Measurements from ENCODE around the gene ZRANB1.

DNA sequence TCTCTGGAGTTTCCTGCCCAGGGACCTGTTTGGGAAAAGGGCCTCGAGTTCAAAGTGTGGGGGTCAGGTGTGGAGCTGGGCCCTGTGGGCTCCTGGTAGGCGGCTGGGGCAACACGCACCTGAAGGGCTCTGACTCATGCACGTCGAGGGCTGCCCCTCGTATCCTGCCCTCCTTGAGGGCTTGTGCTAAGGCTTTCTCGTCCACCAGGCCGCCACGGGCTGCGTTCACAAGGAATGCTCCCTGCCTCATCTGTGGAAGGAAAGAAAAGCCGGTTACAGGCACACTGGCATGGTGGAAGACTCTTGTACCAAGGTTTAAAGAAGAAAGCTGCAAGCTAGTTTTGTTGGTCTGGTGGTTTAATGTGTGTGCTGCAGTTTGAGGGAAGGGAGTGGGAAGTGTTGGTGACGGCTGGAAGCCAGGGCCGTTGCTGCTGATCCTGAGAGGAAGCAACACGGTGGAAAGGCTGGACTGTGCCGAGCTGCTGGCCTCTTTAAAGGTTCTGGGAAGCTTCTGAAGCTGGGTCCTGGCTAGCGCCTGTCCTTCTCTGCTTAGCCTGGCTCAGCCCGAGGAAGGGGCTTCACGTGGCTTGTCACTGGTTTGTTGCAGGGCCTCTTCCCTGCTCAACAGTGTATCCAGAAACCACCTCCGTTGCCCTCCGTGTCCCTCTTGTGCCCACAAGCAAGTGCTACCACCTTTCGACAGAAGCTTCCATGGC, 52.0 kb downstream of the ZRANB1 start:
- TF ChIP-seq, protein P1, sequence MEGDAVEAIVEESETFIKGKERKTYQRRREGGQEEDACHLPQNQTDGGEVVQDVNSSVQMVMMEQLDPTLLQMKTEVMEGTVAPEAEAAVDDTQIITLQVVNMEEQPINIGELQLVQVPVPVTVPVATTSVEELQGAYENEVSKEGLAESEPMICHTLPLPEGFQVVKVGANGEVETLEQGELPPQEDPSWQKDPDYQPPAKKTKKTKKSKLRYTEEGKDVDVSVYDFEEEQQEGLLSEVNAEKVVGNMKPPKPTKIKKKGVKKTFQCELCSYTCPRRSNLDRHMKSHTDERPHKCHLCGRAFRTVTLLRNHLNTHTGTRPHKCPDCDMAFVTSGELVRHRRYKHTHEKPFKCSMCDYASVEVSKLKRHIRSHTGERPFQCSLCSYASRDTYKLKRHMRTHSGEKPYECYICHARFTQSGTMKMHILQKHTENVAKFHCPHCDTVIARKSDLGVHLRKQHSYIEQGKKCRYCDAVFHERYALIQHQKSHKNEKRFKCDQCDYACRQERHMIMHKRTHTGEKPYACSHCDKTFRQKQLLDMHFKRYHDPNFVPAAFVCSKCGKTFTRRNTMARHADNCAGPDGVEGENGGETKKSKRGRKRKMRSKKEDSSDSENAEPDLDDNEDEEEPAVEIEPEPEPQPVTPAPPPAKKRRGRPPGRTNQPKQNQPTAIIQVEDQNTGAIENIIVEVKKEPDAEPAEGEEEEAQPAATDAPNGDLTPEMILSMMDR (IDR thresholded peaks at IDR 0.05): no peak
- TF ChIP-seq EP300 (IDR thresholded peaks at IDR 0.05): no peak
